HG03575 (cell line): ENCODE results near the gene FBXL7.

Experiments used
- ATAC-seq: cut with Tn5 transposase; IDR thresholded peaks from one replicate; pipeline ENCODE4 v1.9.1; 2021; ENCODE audit not compliant: unreplicated experiment, insufficient number of reproducible peaks, low FRiP score; ENCODE audit errors: extremely low read depth

FBXL7 gene

DNA sequence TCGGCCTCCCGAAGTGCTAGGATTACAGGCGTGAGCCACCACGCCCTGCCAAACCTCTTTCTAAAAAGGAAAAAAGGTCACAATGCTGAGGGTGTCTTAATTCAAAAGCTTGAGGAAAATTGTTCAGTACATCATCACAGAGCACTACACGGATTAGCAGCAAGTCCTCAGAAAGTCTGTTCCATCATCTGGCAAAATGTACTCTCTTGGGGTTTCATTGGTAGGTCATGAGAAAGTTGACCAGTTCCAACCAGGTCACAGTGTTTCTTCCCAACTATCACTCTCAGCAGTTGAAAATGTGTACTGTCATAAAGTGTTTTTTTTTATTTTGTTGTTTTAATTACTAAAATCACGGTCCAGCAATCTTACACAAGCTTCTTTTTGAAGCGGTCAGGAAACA lies 299.6 kb downstream of the FBXL7 start:
- no peak for ATAC-seq

DNA sequence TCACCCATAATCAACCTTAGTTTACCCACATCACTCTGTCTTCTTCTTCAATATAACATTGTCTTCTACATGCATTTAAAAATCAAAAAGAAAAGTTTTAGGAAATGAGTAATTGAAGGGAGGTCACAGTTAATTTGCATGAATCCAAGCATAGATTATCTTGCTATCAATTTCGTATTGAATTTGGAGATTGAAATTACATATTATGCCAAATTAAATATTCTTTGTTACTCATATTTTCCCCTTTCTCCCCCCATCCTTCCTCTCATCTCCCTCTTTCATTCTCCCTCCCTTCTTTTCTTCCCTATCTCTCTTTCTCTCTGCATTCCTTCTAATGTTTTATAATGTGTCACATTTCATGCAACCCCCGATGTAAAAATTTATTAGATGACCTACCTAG lies 303.3 kb downstream of the FBXL7 start:
- ATAC-seq = no peak

DNA sequence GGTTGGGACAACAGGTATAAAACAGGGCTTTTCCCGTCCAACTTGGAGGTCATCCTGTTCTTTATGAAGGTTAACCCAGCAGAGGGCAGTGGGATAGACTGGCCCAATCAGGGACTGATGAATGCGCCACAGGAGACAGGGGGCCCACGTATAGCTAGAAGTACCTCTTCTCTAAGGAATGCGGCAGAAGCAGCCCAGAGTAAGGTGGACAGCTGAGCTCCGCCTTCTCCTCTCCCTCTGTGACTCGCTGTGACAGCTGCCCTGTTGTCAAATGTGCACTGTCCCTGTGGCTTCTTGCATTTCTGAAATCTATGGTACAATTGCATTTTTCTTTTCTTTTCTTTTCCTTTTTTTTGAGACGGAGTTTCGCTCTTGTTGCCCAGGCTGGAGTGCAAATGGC lies 306.6 kb downstream of the FBXL7 start:
- ATAC-seq = no peak

DNA sequence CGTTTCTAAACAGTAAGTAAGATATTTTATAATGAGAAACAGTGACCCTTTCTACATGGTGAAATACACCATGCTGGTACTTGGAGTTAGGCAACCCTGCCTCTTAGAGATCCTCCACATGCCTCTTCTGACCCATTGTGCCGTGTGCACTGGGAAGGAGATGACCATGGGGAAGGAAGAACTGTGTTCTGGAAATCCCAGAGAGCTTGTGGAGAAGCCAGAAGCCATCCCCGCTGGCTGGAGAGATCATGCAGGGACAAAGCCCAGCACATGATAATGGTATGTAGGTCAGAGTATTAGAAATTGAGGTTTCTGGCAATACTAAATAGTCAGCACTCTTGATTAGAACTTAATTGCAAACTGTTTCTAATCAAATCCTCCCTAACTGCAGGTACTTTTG lies 307.3 kb downstream of the FBXL7 start:
- no peak for ATAC-seq

DNA sequence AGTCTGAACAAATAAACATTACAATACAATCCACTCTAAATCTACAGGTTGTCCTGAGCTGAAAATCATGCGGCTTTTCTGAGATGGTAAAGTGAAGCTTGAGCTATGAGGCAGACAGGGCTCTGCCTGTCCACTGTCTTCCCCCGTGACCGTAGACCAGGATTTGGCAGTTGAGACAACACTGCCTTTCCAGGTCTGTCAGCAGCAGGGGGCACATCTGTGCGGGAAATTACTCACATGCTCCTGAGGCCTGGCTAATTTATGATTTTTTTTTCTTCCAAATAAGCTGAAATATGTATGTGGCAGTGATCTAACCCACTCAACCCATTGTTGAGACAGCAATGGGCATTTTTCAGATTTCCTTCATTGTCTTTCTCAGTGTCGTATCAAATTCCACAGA lies 307.9 kb downstream of the FBXL7 start:
- ATAC-seq = no peak

DNA sequence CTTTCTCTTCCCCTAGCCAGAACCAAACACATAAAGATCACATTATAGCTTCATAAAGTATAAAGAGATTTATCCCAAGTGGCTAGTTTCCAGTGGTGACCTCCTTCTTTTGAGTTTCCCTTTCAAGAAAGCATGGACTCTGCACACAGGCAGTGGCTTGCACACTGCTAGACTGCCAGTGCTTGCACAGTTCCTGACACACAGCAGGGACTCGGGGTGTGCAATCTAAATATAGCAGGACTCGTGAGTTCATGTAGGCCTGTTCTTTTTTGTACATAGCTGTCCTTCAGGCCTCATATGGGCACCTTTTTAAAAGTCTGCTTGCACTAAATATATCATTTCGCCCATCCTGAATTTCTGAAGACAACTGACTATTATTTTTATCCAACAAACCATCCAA lies 308.6 kb downstream of the FBXL7 start:
- no peak for ATAC-seq

DNA sequence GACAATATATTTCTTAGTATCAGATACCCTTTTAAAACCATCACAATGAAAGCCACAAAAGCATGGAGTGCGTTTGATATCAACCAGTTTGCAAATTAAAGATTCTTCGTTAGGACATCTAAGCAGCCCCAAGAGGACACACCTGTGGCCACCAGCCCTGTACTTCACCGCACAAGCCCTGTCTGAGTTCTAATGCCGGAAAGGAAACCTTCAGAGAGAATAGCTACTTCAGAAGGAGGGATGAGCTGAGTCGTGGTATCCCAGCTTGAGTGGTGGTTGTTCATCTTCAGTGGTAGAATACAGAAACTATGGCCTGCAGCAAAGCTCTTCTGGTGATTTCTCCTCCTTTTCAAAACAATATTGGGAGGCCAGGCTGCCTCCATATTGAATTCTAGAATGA lies 319.6 kb downstream of the FBXL7 start:
- ATAC-seq = no peak

DNA sequence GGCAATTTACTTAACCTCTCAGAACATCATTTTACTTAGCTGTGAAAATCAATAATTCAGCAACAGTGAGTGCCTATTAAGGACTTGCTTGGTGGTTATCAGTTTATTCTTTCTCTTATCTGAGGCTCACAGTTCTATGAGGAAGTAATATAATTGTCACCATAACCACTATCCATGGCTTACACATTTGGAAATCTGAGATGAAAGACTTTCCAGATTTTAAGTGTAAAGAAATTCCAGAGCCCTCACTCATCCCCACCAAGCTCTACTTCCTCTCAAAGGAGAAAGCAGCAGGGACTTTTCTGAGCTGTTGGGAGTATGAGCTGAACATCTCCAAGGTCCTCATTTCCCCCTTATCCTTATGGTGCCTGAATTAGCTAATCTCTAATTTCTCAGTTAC lies 321.5 kb downstream of the FBXL7 start:
- no peak for ATAC-seq

DNA sequence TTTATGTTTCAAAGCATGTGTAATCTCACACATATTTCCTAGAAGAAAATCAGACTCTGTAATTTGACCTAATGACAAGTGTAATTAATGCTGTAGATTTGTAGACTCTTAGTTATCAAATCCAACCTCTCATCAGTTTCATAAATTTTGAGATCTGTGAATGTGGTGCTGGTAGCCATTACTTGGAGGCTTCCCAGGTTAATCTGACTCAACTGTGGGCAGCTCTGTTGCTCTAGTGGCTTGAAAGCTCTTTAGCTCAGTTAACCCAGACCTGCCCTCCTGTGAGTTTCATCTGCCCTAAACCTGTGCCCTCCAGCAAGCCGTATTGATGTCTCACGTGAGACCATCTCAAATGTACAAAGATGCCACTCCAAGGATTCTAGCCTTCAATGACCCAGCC lies 323.4 kb downstream of the FBXL7 start:
- no peak for ATAC-seq

DNA sequence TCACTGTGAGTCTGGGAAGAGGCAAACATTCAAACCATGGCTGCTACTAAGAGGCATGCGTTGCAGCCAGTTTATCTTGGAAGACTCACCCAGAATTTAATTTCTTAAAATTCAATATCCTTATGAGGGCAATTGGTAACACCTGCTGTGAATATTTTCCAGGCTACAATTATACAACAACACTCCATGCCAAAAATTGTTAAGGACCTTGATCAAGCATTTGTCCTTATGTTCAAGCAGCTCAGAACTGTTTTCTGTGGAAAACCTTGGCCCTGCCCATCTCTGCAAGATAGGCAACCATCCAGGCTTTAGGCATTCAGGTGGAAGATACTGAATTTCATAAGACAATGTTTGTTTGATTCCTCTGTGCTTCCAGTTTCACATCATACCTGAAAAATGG lies 327.8 kb downstream of the FBXL7 start:
- no peak for ATAC-seq

DNA sequence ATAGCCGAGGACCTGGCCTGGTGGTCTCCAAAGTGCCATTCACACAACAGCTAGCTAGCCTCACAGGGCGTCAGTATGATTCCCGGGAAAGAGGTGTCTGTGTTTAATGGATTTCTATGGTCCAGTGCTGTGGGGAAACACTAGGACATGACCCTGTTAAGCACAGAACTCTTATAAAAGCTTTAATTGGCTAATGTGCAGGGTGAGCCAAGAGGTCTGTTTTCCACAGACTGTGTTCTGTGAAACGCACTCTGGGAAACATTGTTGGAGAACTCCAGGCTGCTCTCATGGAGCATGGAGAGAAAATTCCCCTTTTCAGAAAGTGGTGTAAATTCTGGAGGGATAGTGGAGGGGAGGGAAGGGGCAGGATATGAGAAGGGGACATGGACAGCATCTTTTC lies 331.4 kb downstream of the FBXL7 start:
- ATAC-seq = no peak

DNA sequence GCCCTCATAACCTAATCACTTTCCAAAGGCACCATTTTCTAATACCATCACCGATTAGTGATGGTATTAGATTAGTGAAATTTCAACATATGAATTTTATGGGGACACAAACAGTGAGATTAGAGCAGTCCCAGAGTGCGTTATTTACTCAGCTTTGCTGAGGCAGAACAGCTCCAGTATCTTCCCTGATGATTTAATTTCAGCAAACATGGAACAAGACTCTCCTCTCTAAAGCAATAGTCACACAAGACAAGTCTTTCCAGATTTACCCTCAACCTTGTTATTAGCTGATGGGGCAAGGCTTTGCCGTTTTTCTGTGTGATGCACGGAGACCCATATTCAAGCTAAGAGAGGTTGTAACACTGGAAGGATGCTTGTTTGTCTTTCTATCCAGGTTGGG lies 333.4 kb downstream of the FBXL7 start:
- no peak for ATAC-seq

DNA sequence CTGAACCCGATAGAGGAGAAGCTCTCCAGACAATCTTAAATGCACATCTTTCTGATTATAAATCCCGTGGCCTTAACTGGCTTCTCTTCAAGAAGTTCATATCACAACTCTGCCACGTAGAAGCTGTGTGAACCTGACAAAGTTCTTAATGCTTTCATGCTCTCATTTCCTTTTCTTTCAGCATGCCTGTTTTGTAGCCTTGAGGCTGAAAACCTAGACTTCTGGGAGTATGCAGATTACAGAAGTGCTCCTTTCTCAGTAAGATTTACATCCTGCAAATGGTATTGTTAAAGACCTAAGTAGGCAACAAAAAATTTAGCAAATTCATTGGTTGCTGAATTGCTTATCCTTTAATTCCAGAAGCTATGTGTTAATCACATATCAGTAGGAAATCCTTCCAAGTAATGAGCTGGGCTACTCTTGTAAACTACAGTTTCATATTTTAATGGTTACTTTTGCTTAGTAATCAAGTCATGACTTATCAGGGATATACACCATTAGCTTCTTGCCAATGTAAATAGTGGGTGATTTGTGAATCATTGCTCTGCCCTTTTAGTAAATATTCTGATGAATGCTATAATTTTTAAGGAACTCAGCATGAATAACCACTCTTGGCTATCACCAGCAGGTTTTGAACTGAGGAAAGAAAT lies 334.7 kb downstream of the FBXL7 start:
- no peak for ATAC-seq

DNA sequence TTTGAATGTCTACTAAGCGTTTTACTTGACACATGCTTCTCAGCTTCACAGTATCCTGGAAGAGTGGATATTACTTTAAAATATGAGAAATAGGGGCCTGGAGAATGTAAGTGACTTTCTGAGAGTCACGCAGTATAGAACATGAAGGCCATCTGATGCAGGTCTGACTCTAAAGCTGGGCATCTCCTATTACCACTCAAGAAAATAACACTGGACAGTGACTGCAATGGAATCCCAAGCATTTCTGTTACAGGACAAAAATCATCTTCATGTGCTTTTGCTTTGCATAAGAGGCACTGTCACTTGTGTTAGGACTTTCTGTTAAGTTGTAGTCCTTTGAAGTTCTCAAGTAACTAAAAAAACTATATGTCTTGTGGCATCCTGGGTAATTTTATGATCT lies 335.5 kb downstream of the FBXL7 start:
- ATAC-seq = no peak

DNA sequence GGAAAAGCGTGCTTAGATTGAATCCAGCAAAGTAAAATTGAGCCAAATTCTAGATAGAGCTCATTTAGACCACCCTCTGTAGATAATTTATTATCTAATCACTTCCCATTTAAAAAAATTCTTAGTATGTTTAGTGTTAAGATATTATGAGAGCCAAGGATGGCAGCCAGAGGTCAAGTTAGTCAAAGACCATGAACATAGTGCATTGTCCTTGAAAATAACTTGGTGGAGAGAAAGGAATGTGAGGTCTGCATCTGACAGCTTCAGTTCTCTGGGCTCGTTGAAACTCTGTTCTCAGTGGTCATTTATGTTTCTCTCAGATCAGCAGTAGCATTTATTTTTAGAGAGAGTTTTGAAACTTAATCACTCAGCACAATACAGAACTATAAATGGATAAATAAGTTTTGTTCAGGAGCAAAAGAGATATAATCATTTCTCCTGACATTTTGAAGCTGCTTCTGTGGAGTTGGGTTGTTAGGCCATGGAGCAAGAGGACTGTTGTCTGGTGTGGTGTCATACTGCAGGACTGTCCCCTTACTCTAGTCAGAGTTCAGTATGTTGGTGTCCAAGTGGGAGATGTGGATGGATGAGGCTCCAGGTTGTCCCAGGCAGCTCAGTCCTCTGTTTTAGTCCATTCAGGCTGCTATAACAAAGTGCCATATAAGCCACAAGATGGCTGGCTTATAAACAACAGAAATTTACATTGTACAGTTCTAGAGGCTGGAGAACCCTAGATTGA lies 337.7 kb downstream of the FBXL7 start:
- no peak for ATAC-seq

DNA sequence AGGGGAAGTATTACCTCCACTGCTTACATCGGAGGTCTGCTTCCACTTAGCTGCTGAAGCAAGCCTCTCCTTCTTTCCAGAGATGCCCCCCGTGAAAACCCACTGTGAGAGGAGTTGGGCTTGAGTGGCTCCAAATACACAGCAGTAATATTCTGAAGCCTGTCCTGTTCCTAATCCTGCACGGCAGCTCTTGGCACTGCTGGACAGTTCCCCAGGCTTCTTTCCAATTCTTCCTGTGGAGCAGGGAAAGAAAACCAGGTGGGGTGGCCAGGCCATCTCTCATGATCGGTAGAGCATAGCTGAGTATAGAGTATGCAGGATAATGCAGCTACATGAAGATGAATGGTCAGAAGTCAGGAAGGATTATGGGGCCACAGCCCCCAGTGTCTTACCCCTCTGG lies 344.3 kb downstream of the FBXL7 start:
- ATAC-seq = no peak

DNA sequence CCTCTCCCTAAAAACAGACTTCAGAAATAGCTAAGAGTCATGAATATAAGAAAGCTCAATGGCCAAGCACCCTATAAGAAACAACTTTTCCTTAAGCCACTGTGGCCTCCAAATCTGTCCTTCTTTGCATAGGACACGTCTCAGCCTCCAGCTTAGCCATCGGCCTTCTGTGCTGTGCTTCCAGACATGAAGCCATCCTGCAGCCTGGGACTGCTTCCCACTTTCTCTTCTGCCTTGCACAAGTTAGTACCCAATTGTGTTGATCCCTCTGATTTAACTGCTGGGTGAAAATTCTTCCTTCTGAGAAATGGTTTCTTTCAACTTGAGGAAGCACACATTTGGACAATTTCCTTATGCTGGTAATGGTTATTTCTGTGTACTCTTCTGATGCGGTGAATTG lies 344.9 kb downstream of the FBXL7 start:
- ATAC-seq = no peak

DNA sequence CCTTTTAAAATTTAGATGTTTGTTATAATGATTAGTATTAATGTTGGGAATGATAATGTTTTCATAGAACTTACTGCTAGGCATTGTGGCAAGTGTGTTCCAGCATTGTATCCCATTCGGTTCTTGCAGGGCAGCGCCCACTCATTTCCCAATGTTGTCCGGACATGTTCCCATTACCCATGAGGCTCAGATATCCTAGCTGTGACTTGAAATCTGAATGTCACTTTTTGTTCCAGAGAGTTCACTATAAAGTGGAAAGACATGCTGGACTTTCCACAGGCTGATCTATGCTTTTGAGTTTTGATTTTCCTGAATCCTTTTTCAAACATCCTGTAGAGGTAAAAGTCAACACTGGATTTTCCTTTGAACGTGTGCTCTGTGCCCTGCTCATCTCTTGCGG lies 350.6 kb downstream of the FBXL7 start:
- ATAC-seq = no peak

DNA sequence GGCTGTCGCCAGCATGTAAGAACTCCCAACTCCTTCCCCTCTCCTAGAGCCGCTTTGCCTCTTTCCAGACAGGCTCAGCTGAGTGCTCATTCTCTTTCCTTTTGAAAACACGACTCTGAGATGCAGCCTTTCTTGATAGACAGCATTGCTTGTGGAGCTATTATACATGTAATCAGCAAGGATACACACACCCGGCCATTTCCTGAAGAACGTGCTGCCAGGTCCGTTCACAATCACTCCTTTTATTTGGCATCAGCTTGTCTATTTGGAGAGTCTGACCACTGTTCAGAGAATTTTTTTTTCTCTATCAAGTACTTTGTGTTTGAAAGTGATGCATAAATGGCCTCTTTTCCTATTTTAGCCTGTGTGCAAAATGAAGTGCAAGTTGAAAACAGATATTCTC lies 351.0 kb downstream of the FBXL7 start:
- ATAC-seq = no peak

DNA sequence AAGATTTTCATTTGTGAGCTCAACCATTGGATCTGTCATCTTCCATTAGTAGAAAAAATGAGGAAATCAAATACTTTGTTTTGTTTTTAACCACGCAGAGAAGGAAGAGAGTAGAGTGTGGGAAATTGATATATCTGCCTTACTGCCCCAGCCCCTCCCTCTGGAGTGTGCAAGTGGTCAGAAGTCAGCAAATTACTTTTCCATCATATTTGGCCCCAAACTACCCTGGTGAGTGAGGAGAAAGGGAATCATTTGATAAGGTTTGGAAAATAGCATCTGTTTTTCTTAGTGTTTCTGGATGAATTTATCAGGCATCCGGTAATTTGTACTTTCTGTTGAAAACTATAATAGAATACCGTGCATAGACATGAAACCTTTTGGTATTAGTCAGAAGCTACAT lies 352.2 kb downstream of the FBXL7 start:
- ATAC-seq = no peak

DNA sequence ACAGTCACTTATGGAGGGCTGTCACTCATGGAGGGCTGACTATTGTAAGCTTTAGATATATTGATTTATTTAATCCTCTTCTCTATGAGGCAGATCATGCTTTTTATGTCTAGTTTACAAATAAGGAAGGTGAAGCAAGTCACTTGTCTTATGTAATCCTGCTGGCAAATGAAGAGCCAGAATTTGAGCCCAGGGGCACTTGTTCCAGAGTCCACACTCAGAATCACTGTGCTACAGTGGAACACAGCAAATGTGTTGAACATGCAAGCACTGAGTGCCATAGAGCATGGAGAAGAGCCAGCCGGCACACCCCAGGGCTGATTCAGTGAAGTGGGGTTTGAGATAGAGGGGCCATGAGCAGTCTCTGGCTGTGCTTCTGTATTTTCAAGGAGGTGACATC lies 353.0 kb downstream of the FBXL7 start:
- no peak for ATAC-seq
